ENCODE data around the gene TMEM19.

DNA sequence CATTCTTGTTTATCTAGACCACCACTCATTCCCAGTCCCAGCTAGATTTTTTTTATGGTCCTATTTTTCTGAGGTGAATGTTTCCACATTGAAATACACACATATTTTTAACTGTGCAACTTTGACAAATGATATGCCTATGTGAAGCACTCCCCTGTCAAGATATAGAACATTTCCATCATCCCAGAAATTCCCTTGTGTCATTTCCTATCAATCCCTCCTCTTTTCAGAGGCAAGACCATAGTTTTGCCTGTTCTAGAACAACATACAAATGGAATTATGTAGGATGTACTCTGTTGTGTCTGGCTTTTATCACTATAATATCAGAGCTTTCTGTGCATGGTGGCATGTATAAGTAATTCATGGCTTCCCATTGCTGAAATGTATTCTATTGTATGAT is 32.7 kb downstream of the TMEM19 start:
- TF ChIP-seq, protein P1, sequence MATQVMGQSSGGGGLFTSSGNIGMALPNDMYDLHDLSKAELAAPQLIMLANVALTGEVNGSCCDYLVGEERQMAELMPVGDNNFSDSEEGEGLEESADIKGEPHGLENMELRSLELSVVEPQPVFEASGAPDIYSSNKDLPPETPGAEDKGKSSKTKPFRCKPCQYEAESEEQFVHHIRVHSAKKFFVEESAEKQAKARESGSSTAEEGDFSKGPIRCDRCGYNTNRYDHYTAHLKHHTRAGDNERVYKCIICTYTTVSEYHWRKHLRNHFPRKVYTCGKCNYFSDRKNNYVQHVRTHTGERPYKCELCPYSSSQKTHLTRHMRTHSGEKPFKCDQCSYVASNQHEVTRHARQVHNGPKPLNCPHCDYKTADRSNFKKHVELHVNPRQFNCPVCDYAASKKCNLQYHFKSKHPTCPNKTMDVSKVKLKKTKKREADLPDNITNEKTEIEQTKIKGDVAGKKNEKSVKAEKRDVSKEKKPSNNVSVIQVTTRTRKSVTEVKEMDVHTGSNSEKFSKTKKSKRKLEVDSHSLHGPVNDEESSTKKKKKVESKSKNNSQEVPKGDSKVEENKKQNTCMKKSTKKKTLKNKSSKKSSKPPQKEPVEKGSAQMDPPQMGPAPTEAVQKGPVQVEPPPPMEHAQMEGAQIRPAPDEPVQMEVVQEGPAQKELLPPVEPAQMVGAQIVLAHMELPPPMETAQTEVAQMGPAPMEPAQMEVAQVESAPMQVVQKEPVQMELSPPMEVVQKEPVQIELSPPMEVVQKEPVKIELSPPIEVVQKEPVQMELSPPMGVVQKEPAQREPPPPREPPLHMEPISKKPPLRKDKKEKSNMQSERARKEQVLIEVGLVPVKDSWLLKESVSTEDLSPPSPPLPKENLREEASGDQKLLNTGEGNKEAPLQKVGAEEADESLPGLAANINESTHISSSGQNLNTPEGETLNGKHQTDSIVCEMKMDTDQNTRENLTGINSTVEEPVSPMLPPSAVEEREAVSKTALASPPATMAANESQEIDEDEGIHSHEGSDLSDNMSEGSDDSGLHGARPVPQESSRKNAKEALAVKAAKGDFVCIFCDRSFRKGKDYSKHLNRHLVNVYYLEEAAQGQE (IDR thresholded peaks at IDR 0.05; ENCODE audit: unreplicated experiment), result no peak
- TF ChIP-seq EZH2 (IDR thresholded peaks at IDR 0.05; ENCODE audit: low read depth, unreplicated experiment) (no peak), POLR2AphosphoS5 (IDR thresholded peaks at IDR 0.05; ENCODE audit: low read depth) (no peak), EZH2phosphoT487 (IDR thresholded peaks at IDR 0.05; ENCODE audit: unreplicated experiment) (no peak), ZNF114 (CRISPR knock-in tag; IDR thresholded peaks at IDR 0.05) (no peak), CREB1 (CRISPR knock-in tag; IDR thresholded peaks at IDR 0.05; ENCODE audit: low read depth) (no peak), ZNF331 (CRISPR knock-in tag; IDR thresholded peaks at IDR 0.05; ENCODE audit: low read depth) (no peak), JUNB (IDR thresholded peaks at IDR 0.05; ENCODE audit: unreplicated experiment) (no peak)
- TF ChIP-seq, protein P2, sequence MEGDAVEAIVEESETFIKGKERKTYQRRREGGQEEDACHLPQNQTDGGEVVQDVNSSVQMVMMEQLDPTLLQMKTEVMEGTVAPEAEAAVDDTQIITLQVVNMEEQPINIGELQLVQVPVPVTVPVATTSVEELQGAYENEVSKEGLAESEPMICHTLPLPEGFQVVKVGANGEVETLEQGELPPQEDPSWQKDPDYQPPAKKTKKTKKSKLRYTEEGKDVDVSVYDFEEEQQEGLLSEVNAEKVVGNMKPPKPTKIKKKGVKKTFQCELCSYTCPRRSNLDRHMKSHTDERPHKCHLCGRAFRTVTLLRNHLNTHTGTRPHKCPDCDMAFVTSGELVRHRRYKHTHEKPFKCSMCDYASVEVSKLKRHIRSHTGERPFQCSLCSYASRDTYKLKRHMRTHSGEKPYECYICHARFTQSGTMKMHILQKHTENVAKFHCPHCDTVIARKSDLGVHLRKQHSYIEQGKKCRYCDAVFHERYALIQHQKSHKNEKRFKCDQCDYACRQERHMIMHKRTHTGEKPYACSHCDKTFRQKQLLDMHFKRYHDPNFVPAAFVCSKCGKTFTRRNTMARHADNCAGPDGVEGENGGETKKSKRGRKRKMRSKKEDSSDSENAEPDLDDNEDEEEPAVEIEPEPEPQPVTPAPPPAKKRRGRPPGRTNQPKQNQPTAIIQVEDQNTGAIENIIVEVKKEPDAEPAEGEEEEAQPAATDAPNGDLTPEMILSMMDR (conservative IDR thresholded peaks at IDR 0.05; ENCODE audit: low read depth in 2 of 2), result no peak
- TF ChIP-seq, protein P3, sequence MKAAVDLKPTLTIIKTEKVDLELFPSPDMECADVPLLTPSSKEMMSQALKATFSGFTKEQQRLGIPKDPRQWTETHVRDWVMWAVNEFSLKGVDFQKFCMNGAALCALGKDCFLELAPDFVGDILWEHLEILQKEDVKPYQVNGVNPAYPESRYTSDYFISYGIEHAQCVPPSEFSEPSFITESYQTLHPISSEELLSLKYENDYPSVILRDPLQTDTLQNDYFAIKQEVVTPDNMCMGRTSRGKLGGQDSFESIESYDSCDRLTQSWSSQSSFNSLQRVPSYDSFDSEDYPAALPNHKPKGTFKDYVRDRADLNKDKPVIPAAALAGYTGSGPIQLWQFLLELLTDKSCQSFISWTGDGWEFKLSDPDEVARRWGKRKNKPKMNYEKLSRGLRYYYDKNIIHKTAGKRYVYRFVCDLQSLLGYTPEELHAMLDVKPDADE (IDR thresholded peaks at IDR 0.05), result no peak
